Endothelial cell of umbilical vein (primary cell): Measurements from ENCODE around the gene NSUN6.

Source experiments
- POLR2A ChIP-seq: IDR thresholded peaks from 2 replicates; pipeline ENCODE4 v1.6.1; 2012; ENCODE audit warnings: low read depth, mild to moderate bottlenecking, control low read depth, low read length
- TF ChIP-seq, protein P1 (sequence below), 2 donors: IDR thresholded peaks; 1 replicate in 1 of 2; 2 replicates in 1 of 2; pipeline ENCODE4 v1.5.1; 2011; ENCODE audit warnings: low read length in 2 of 2, mild to moderate bottlenecking in 2 of 2, moderate library complexity in 2 of 2, control low read depth in 1 of 2, inconsistent platforms in 1 of 2, low read depth in 1 of 2; ENCODE audit not compliant: insufficient read depth in 1 of 2; ENCODE audit errors: extremely low read depth in 1 of 2
- TF ChIP-seq, protein P2 (sequence below): IDR thresholded peaks from 2 replicates; pipeline ENCODE4 v1.6.1; 2011; ENCODE audit not compliant: insufficient read depth, insufficient read length

DNA sequence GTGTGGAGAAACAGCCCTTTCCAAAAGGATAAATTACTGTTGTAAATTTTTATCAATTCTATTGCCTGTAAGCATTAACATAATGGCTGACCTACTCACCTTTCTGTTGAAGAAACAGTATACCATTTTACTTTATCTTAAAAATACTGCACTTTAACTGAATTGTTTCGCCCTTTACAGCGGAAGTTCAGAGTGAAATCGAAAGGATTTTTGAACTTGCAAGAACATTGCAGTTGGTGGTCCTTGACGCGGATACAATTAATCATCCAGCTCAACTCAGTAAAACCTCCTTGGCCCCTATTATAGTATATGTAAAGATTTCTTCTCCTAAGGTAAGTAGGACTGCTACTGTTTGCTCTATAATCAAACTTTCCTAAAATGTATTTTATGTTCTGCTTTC lies 117.5 kb downstream of the NSUN6 start:
- TF ChIP-seq, protein P1, sequence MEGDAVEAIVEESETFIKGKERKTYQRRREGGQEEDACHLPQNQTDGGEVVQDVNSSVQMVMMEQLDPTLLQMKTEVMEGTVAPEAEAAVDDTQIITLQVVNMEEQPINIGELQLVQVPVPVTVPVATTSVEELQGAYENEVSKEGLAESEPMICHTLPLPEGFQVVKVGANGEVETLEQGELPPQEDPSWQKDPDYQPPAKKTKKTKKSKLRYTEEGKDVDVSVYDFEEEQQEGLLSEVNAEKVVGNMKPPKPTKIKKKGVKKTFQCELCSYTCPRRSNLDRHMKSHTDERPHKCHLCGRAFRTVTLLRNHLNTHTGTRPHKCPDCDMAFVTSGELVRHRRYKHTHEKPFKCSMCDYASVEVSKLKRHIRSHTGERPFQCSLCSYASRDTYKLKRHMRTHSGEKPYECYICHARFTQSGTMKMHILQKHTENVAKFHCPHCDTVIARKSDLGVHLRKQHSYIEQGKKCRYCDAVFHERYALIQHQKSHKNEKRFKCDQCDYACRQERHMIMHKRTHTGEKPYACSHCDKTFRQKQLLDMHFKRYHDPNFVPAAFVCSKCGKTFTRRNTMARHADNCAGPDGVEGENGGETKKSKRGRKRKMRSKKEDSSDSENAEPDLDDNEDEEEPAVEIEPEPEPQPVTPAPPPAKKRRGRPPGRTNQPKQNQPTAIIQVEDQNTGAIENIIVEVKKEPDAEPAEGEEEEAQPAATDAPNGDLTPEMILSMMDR (IDR thresholded peaks at IDR 0.05; ENCODE audit: extremely low read depth in 1 of 2, insufficient read depth in 1 of 2, low read depth in 1 of 2, low read length in 2 of 2), result no peak
- TF ChIP-seq POLR2A, result no peak
- TF ChIP-seq, protein P2, sequence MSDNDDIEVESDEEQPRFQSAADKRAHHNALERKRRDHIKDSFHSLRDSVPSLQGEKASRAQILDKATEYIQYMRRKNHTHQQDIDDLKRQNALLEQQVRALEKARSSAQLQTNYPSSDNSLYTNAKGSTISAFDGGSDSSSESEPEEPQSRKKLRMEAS, result no peak
